ENCODE results near the gene ZDHHC14.

- TF ChIP-seq CTCF (IDR thresholded peaks at IDR 0.05) (no peak), POLR2A (IDR thresholded peaks at IDR 0.05) (no peak), POLR2AphosphoS5 (IDR thresholded peaks at IDR 0.05) (peak in 2 of 3 donors; percentile 65 to 84)
Measured at GRCh38 chr6:157392927-157393668, 12.1 kb downstream of the ZDHHC14 start.
